PC-9 (cell line): ENCODE results near the gene PRKCA. TPM values are rescaled to one million over a fixed set of nuclear protein-coding genes. Genes with fewer than 3 reads are reported as not detected.
"Not testable (repeated sequence)": the region's sequence is repeated elsewhere in the genome, so short reads cannot be mapped to it uniquely, and the experiment has no call there.

ENCODE experiments used
- BruUV-seq: library from RNA; stranded (reverse); fragments of 400-500 nt; replicated peaks from 2 replicates; lab custom pipeline; 2021; lab: Mats Ljungman, UMichigan
- CTCF ChIA-PET: fragments of 300-600 bp; sonication (Branson Sonifier 250); formaldehyde crosslinking; loops from one replicate; lab custom pipeline; 2022; ENCODE audit warnings: antibody characterized with exemption; lab: Charles Lee
- POLR2A ChIA-PET: fragments of 300-600 bp; sonication (Branson Sonifier 250); formaldehyde crosslinking; loops from one replicate; lab custom pipeline; 2022; ENCODE audit warnings: antibody characterized with exemption; ENCODE audit not compliant: unreplicated experiment; lab: Charles Lee
- DNase-seq, 2 experiments: peaks; one replicate each; pipeline versions ENCODE4 v3.0.0 to v3.0.0-alpha.2; 2015 to 2022; ENCODE audit warnings: mixed read lengths in 1 of 2
- H2AFZ ChIP-seq: fragments of 200-600 bp; sonication (generic); 2 replicates; pipeline ENCODE4 v1.8.1; 2017; ENCODE audit warnings: antibody characterized with exemption
- H3F3A ChIP-seq: fragments of 200-600 bp; sonication (generic); 2 replicates; pipeline ENCODE4 v1.8.1; 2017; ENCODE audit warnings: antibody characterized with exemption, mild to moderate bottlenecking, low read depth; ENCODE audit not compliant: insufficient read depth
- H3K27ac ChIP-seq: fragments of 200-600 bp; sonication (generic); 2 replicates; pipeline ENCODE4 v1.6.1; 2016; ENCODE audit warnings: mixed run types
- H3K27me3 ChIP-seq: fragments of 200-600 bp; sonication (generic); 2 replicates; pipeline ENCODE4 v1.6.1; 2016; ENCODE audit warnings: low read depth, mixed run types; ENCODE audit not compliant: insufficient read depth
- H3K36me3 ChIP-seq: fragments of 200-600 bp; sonication (generic); 2 replicates; pipeline ENCODE4 v1.6.1; 2016; ENCODE audit warnings: low read depth, mixed run types
- H3K4me1 ChIP-seq: fragments of 200-600 bp; sonication (generic); replicated peaks from 2 replicates; pipeline ENCODE4 v1.6.1; 2016; ENCODE audit warnings: mixed run types; ENCODE audit not compliant: insufficient read depth
- H3K4me2 ChIP-seq: fragments of 200-600 bp; sonication (generic); 2 replicates; pipeline ENCODE4 v1.6.1; 2017; ENCODE audit warnings: mixed run types
- H3K4me3 ChIP-seq: fragments of 200-600 bp; sonication (generic); 2 replicates; pipeline ENCODE4 v1.6.1; 2016; ENCODE audit warnings: mixed run types
- H3K79me2 ChIP-seq: fragments of 200-600 bp; sonication (generic); 2 replicates; pipeline ENCODE4 v1.6.1; 2017; ENCODE audit warnings: low read depth, mixed run types
- H3K9me2 ChIP-seq: fragments of 200-600 bp; sonication (generic); 2 replicates; pipeline ENCODE4 v1.8.1; 2017; ENCODE audit warnings: mild to moderate bottlenecking; ENCODE audit not compliant: insufficient read depth
- H3K9me3 ChIP-seq: fragments of 200-600 bp; sonication (generic); 2 replicates; pipeline ENCODE4 v1.8.1; 2016; ENCODE audit warnings: low read depth; ENCODE audit not compliant: insufficient read depth
- H4K20me1 ChIP-seq: fragments of 200-600 bp; sonication (generic); 2 replicates; pipeline ENCODE4 v1.8.1; 2017; ENCODE audit not compliant: insufficient read depth
- EZH2 ChIP-seq: fragments of 200-600 bp; sonication (generic); IDR thresholded peaks from 2 replicates; pipeline ENCODE4 v1.8.0; 2017; ENCODE audit warnings: antibody characterized with exemption, low read depth
- intact Hi-C: fragments of 100-400 bp; cut with micrococcal nuclease; formaldehyde crosslinking; loops from one replicate; pipeline ENCODE4 v1.10.0; 2022; ENCODE audit not compliant: unreplicated experiment
- total RNA-seq: library from RNA; stranded (reverse); gene quantifications from 2 replicates; pipeline ENCODE4 v1.2.3, GENCODE V29; 2021
- TF ChIP-seq, protein P1 (sequence below): fragments of 200-600 bp; sonication (generic); conservative IDR thresholded peaks from 2 replicates; pipeline ENCODE4 v1.6.1; 2017; ENCODE audit warnings: mixed run types, antibody characterized with exemption, mild to moderate bottlenecking, moderate library complexity

The PRKCA gene
- total RNA-seq, 1 experiment from 2014 or later = 23.1 TPM

DNA sequence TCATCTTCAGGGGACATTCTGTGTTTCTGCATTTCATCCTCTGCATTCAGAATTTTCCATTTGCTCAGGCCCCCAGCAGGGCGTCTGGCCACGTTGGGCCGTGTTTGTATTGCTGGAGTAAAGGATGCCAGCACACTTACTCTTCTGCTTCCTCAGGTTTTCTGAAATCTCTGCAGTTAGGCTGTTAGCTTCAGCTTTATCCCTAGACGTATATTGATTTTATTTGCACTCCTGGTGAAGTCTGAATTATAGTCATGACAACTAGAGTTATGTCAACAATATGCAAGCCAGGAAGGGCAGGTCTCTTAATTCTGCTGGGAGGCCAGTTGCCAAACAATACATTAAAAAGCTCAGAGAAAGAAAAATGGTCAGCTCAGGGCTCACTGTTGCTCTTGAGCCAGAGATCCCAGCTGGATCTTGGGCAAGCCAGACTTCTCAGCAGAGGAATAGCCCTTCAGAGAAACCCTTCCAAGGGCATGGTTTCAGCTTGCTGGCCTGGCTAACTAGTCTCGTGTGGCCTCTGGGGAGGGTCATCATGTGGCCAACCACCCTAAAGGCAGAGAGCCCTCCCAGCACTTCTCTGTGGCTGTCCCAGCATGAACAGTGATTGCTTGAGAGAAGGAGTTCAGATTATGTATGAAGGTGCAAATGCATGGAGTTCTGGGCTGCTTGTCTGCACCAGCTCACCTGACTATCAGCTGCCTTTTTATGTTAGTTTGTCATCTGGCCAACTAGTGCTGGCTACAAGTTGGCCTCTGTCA lies 422.3 kb downstream of the PRKCA start:
- POLR2A ChIA-PET = no interaction called here
- H3K9me3 ChIP-seq = no peaks in the 10 kb centered on the region
- CTCF ChIA-PET = interaction anchor here (0.6 kb wide), 1 partner anchor 239 kb away, joined by 14 read pairs; no protein-coding TSS in a partner anchor
- no peak overlapping the region for H3K4me2 ChIP-seq
- no peaks in the 10 kb centered on the region for H3K4me1 ChIP-seq
- H3K36me3 ChIP-seq = no peaks in the 10 kb centered on the region
- H3K27me3 ChIP-seq = no peaks in the 10 kb centered on the region
- no peaks in the 10 kb centered on the region for H3K79me2 ChIP-seq
- H4K20me1 ChIP-seq = no peaks in the 10 kb centered on the region; the same call in 1 of the 2 replicates
- no peaks in the 10 kb centered on the region for H3F3A ChIP-seq
- intact Hi-C loops = loop anchor here (5.0 kb wide), 1 partner anchor 253 kb away; no protein-coding TSS in a partner anchor
- no peak overlapping the region for H3K27ac ChIP-seq
- no peaks in the 10 kb centered on the region for H3K9me2 ChIP-seq
- TF ChIP-seq EZH2 = no peak
- TF ChIP-seq, protein P1, sequence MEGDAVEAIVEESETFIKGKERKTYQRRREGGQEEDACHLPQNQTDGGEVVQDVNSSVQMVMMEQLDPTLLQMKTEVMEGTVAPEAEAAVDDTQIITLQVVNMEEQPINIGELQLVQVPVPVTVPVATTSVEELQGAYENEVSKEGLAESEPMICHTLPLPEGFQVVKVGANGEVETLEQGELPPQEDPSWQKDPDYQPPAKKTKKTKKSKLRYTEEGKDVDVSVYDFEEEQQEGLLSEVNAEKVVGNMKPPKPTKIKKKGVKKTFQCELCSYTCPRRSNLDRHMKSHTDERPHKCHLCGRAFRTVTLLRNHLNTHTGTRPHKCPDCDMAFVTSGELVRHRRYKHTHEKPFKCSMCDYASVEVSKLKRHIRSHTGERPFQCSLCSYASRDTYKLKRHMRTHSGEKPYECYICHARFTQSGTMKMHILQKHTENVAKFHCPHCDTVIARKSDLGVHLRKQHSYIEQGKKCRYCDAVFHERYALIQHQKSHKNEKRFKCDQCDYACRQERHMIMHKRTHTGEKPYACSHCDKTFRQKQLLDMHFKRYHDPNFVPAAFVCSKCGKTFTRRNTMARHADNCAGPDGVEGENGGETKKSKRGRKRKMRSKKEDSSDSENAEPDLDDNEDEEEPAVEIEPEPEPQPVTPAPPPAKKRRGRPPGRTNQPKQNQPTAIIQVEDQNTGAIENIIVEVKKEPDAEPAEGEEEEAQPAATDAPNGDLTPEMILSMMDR = no peak
- no TSS peak for BruUV-seq
- no peak for DNase-seq
- no peak overlapping the region for H2AFZ ChIP-seq
- no peak overlapping the region for H3K4me3 ChIP-seq

DNA sequence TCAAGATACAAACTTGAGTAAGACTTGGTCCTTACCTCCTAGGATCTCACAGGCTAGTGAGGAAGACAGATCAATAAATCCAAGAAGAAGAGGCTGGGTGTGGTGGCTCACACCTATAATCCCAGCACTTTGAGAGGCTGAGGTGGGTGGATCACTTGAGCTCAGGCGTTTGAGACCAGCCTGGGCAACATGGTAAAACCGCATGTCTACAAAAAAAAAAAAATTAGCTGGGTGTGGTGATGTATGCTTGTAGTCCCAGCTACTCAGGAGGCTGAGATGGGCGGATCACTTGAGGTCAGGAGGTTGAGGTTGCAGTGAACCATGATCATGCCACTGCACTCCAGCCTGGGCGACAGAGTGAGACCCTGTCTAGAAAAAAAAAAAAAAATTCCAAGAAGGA lies 423.0 kb downstream of the PRKCA start:
- H3K36me3 ChIP-seq, H3K27me3 ChIP-seq, CTCF ChIA-PET, H3K4me3 ChIP-seq, BruUV-seq, H3K9me2 ChIP-seq, H4K20me1 ChIP-seq, H3F3A ChIP-seq, H3K27ac ChIP-seq, POLR2A ChIA-PET, H3K4me2 ChIP-seq, DNase-seq, H3K4me1 ChIP-seq, H3K79me2 ChIP-seq, H2AFZ ChIP-seq, H3K9me3 ChIP-seq: not testable (repeated sequence)
- intact Hi-C loops = loop anchor here (5.0 kb wide), 1 partner anchor 252 kb away; no protein-coding TSS in a partner anchor

GRCh38 chr17:66725956-66726355 lies 423.5 kb downstream of the PRKCA start:
- Histone ChIP-seq H3K9me3 (no peaks in the 10 kb centered on the region), H3K9me2 (no peaks in the 10 kb centered on the region), H3K27me3 (no peaks in the 10 kb centered on the region), H4K20me1 (no peaks in the 10 kb centered on the region; the same call in 1 of the 2 replicates), H3K4me3 (no peak overlapping the region), H2AFZ (no peak overlapping the region), H3K79me2 (no peaks in the 10 kb centered on the region), H3F3A (no peaks in the 10 kb centered on the region), H3K27ac (no peak overlapping the region), H3K36me3 (no peaks in the 10 kb centered on the region), H3K4me1 (0 out of 2 replicates have a peak, but pooled peaks cover 5% of the 10 kb centered on the region), H3K4me2 (no peak overlapping the region)
- intact Hi-C loops = loop anchor here (5.0 kb wide), 1 partner anchor 251 kb away; no protein-coding TSS in a partner anchor
- no peak for DNase-seq
- ChIA-PET CTCF (no interaction called here), POLR2A (no interaction called here)
- no TSS peak for BruUV-seq
- TF ChIP-seq, protein P1 = no peak
- no peak for TF ChIP-seq EZH2
